HTR-8/SVneo (cell line): Measurements from ENCODE around the gene IPCEF1.

ENCODE experiments used
- DNase-seq: peaks from one replicate; pipeline ENCODE4 v3.0.0; 2011; ENCODE audit warnings: low spot score, mixed read lengths; ENCODE audit not compliant: insufficient read length
- FAIRE-seq: peaks from 2 replicates; lab custom pipeline; 2011; peaks lifted over from hg19 to GRCh38; lab: Jason Lieb, UNC

The IPCEF1 gene

DNA sequence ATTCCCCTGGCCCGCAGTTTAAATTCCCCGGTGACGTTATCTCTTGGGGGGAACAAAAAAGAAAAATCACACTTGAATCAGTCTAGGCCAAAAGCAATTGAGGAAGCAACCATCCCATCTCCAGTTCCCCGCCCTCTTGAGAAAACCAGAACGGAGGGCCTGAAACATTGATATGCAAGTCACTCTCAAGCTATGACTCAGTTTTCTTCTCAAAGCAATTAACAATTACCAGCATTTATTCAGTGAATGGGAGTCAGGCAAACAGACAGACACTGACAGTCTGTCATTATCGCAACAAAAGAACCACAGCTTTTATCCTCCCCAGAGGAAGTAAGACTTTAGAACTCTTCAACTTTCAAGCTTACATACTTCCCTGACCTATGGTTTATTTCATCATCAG lies 216.7 kb downstream of the IPCEF1 start:
- DNase-seq (no peak), FAIRE-seq (no peak)

DNA sequence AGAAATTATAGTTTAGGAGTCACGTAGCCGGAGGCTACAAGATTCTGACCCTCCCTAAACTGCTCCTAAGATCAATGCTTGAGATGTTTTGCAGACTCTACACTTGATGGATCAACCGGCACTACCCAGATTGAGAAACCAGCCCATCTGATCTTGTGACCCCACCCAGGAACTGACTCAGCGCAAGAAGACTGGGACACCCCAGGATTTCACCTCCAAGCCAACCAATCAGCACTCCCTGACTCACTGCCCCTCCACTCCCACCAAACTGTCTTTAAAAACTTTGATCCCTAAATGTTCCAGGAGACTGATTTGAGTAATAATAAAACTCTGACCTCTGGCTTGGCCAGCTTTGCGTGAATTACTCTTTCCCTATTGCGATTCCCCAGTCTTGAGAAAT lies 217.8 kb downstream of the IPCEF1 start:
- no peak for FAIRE-seq

GRCh38 chr6:154134471-154135147 lies 222.0 kb downstream of the IPCEF1 start:
- DNase-seq, result no peak
- FAIRE-seq, result no peak

More for the DNA sequence above, 217.8 kb downstream of the IPCEF1 start:
- DNase-seq, result no peak

DNA sequence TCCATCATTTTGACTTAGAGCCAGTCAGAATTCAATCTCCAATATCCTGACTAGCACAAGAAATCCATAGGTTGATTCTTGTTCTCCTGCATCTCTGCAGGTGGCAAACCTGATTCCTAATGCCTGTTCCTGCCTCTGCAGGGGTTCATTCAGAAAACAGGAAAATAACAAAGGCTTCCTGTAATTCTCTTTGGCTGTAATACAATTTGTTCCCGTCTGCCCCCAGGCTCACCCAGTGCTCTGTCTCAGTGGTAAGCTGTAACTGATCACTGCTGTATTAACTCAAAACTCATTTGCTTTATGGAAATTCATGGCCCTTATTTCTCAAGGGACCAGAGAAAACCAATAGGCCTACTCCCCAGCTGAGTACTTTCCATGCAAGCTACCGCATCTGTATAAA lies 228.9 kb downstream of the IPCEF1 start:
- FAIRE-seq (no peak), DNase-seq (no peak)

DNA sequence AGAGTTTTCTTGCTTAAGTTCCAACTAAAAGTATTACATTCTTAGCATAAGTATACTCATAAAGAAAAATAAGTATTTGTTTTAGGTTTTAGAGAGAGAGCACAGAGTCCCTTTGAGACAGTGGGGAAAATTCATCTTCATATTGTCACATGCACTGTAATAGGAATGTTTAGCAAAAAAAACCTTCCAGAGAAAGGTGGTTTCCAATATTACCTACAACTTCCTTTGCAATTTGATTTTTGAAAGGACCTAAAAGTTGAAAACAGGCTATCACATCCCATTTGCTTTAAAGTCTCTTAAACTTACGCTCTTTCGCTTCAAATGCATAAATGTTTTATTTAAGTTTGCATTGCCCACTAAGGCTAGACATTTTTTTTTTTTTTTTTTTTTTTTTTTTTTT lies 231.2 kb downstream of the IPCEF1 start:
- no peak for FAIRE-seq
- DNase-seq, result no peak

DNA sequence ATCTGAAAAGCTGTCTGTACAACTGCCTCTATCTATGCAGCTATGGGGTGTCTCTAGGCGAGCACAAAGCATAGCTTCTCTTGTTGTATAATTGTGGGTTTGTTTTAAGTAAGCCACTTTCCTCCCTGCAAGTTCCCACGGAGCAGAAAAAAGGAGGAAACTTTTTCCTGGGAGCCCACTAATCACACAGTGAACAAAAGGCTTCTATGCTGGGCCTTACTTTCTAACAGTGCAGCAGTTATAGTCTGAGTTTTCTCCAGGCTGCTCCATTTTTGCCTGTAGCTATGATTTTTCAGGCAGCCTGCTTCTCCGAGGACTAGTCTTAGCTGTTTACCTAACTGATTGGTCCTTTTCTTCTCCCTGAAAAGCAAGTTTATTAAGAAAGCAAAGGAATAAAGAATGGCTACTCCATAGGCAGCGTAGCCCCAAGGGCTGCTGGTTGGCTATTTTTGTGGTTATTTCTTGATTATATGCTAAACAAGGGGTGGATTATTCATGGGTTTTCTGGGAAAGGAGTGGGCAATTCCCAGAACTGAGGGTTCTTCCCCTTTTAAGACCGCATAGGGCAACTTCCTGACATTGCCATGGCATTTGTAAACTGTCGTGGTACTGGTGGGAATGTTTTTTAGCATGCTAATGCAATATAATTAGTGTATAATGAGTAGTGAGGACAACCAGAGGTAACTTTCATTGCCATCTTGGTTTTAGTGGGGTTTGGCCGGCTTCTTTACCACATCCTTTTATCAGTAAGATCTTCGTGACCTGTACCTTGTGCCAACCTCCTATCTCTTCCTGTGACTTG lies 233.2 kb downstream of the IPCEF1 start:
- DNase-seq (no peak), FAIRE-seq (no peak)

GRCh38 chr6:154122195-154122925 lies 234.2 kb downstream of the IPCEF1 start:
- no peak for DNase-seq
- no peak for FAIRE-seq

GRCh38 chr6:154117485-154117884 lies 239.1 kb downstream of the IPCEF1 start:
- FAIRE-seq (no peak), DNase-seq (no peak)

GRCh38 chr6:154113392-154113791 lies 243.2 kb downstream of the IPCEF1 start:
- no peak for FAIRE-seq
- DNase-seq, result no peak

DNA sequence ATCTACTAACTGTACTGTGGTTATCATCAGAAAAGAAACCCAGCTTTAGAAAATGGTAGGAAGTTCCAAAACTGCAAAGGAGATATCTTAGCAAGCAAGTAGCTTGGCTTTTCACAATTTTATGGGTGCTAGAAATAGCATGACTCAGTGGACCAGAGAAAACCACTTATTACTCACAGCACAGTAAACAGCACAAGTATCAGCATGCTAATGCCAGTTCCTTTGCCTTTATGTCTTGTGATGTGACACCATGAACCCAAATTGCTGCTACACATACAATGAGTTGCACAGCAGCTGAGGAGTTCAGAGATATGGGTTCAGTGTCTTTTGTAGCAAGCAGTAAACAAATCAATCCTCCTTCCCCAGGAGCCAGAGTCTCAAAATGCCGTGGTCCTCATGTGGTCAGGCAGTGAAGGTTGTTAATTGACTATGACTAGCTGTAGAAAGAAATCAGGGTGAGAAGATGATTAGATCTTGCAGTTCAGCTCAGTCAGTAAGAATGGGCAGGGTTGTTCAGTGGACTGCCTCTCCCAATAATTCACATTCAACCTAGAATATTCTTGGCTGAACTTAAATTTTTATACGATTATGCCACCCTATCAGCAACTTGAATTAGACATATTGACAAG lies 244.3 kb downstream of the IPCEF1 start:
- DNase-seq, result no peak
- FAIRE-seq, result no peak

DNA sequence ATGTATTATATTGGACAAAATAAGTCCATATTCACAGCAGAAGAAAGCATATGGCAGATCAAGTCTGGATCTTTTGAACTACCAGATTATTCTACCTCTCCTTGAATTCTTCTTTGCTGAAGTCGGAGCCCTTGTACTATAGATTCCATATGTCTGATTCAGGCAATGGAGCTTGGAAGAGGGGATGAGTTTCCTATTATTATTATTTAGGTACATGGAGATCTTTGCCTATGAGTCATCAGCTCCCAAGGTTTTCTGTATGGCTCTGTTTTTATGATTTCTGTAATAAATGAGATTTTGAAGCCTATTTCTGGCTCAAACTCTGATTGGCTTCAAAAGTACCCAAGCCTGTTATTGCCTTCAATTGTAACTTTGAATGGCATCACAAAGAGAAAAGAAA lies 245.6 kb downstream of the IPCEF1 start:
- no peak for DNase-seq
- FAIRE-seq, result no peak

GRCh38 chr6:154106251-154106650 lies 250.4 kb downstream of the IPCEF1 start:
- DNase-seq, result no peak

More at GRCh38 chr6:154106251-154106650, 250.4 kb downstream of the IPCEF1 start:
- FAIRE-seq, result no peak
